ENCODE results near the gene COIL. TPM values are rescaled to one million over a fixed set of nuclear protein-coding genes. Genes with fewer than 3 reads are reported as not detected.

The COIL gene
- total and polyA plus RNA-seq, 9 of the 15 experiments (the other 6 are each of a cell fraction or from before 2014, with no cell fraction given) = 23.9 to 41.3 (median 28.7) TPM

- TF ChIP-seq ZNF644 (tag; IDR thresholded peaks at IDR 0.05; ENCODE audit: low read depth) (no peak), ZBTB2 (IDR thresholded peaks at IDR 0.05) (0 out of 2 replicates have a peak, but pooled peaks have one; percentile 61), ERF (CRISPR knock-in tag; IDR thresholded peaks at IDR 0.05) (no peak), RNF2 (IDR thresholded peaks at IDR 0.05) (peak; percentile 19), GABPA (tag; conservative IDR thresholded peaks at IDR 0.05; ENCODE audit: low read depth) (peak; percentile 54; the same call in 1 of the 2 replicates), ZNF740 (CRISPR knock-in tag; IDR thresholded peaks at IDR 0.05) (no peak; the same call in none of the 2 replicates), ZNF740 (tag; IDR thresholded peaks at IDR 0.05) (peak in 1 of 2 experiments; percentile 76; a peak in 2 of 4 replicates), ZNF639 (CRISPR knock-in tag; conservative IDR thresholded peaks at IDR 0.05 in 1 of 2, IDR thresholded peaks at IDR 0.05 in 1 of 2) (no peak), CBX5 (IDR thresholded peaks at IDR 0.05; ENCODE audit: borderline replicate concordance, low read depth) (no peak), ZNF507 (tag; conservative IDR thresholded peaks at IDR 0.05) (no peak), KDM2B (CRISPR knock-in tag; IDR thresholded peaks at IDR 0.05) (no peak), ZNF511 (CRISPR knock-in tag; IDR thresholded peaks at IDR 0.05) (no peak), ZNF512 (tag; IDR thresholded peaks at IDR 0.05) (no peak), EZH2 (IDR thresholded peaks at IDR 0.05; ENCODE audit: borderline replicate concordance, low read depth, low read length) (no peak), ASH1L (IDR thresholded peaks at IDR 0.05; ENCODE audit: borderline replicate concordance, low read depth, partially characterized antibody) (no peak), ESRRB (CRISPR knock-in tag; IDR thresholded peaks at IDR 0.05; ENCODE audit: borderline replicate concordance) (no peak), CTCFL (IDR thresholded peaks at IDR 0.05; ENCODE audit: borderline replicate concordance, insufficient read depth, low read depth, low read length, poor library complexity, severe bottlenecking) (peak; percentile 70)
Observed at GRCh38 chr17:56960596-56961538, at the start of gene COIL (continued).
